HepG2 (cell line): ENCODE results near the gene SPINK4. TPM values are rescaled to one million over a fixed set of nuclear protein-coding genes. Genes with fewer than 3 reads are reported as not detected.

Experiments used
- ATF4 ChIP-seq, 2 experiments: fragments of 450-650 bp in 1 of 2; sonication (generic) in 1 of 2; formaldehyde crosslinking; IDR thresholded peaks; 2 replicates each; pipeline versions ENCODE4 v1.5.0 to v1.8.0; 2020 to 2022; ENCODE audit warnings: mild to moderate bottlenecking in 1 of 2, missing genetic modification reagents in 1 of 2
- DMTF1 ChIP-seq: sonication (generic); formaldehyde crosslinking; IDR thresholded peaks from 2 replicates; pipeline ENCODE4 v1.4.0; 2020; ENCODE audit warnings: mild to moderate bottlenecking, missing genetic modification reagents
- NR1H2 ChIP-seq: sonication (generic); formaldehyde crosslinking; IDR thresholded peaks from 2 replicates; pipeline ENCODE4 v1.8.1; 2022; ENCODE audit warnings: low read depth, missing genetic modification reagents, borderline replicate concordance
- PTBP1 ChIP-seq: fragments of 200-400 bp; formaldehyde crosslinking; IDR thresholded peaks from 2 replicates; pipeline ENCODE4 v1.6.1; 2018; ENCODE audit warnings: low read length, low read depth; ENCODE audit not compliant: poor library complexity, severe bottlenecking
- REL ChIP-seq: sonication (generic); formaldehyde crosslinking; conservative IDR thresholded peaks from 2 replicates; pipeline ENCODE4 v1.8.0; 2022; ENCODE audit warnings: mild to moderate bottlenecking, missing genetic modification reagents, moderate library complexity
- RFX3 ChIP-seq: IDR thresholded peaks from 2 replicates; pipeline ENCODE4 v1.6.1; 2016; ENCODE audit warnings: missing biosample characterization, missing genetic modification reagents
- SNAPC2 ChIP-seq: sonication (generic); formaldehyde crosslinking; IDR thresholded peaks from 2 replicates; pipeline ENCODE4 v1.8.1; 2022; ENCODE audit warnings: mild to moderate bottlenecking, missing genetic modification reagents
- ZBTB38 ChIP-seq: sonication (generic); formaldehyde crosslinking; IDR thresholded peaks from 2 replicates; pipeline ENCODE4 v1.5.1; 2020; ENCODE audit warnings: mild to moderate bottlenecking, missing genetic modification reagents
- ZBTB39 ChIP-seq: sonication (generic); formaldehyde crosslinking; IDR thresholded peaks from 2 replicates; pipeline ENCODE4 v1.5.0; 2020; ENCODE audit warnings: missing genetic modification reagents
- ZNF101 ChIP-seq: sonication (generic); formaldehyde crosslinking; IDR thresholded peaks from 2 replicates; pipeline ENCODE4 v1.4.0; 2020; ENCODE audit warnings: mild to moderate bottlenecking, low read depth, missing genetic modification reagents, borderline replicate concordance
- ZNF431 ChIP-seq: sonication (generic); formaldehyde crosslinking; IDR thresholded peaks from 2 replicates; pipeline ENCODE4 v1.9.0; 2022; ENCODE audit warnings: missing genetic modification reagents, low read depth, mild to moderate bottlenecking, borderline replicate concordance
- ZNF710 ChIP-seq: sonication (generic); formaldehyde crosslinking; IDR thresholded peaks from 2 replicates; pipeline ENCODE4 v1.5.0; 2020; ENCODE audit warnings: mild to moderate bottlenecking, missing genetic modification reagents, borderline replicate concordance
- ZNF766 ChIP-seq: sonication (generic); formaldehyde crosslinking; IDR thresholded peaks from 2 replicates; pipeline ENCODE4 v1.5.0; 2020; ENCODE audit warnings: missing genetic modification reagents, borderline replicate concordance
- ZSCAN22 ChIP-seq: sonication (generic); formaldehyde crosslinking; IDR thresholded peaks from 2 replicates; pipeline ENCODE4 v1.4.0; 2020; ENCODE audit warnings: mild to moderate bottlenecking, missing genetic modification reagents
- polyA plus RNA-seq, 8 experiments: library from polyadenylated mRNA; depleted of rRNA in 3 of 8; stranded (reverse) in 7 of 8; unstranded in 1 of 8; fragments of >200 nt; fragmentation: Illumina TruSeq in 4 of 8; extraction: Trizol in 4 of 8; gene quantifications; 2 replicates each; pipeline versions ENCODE4 v1.2.1 to v1.2.3, GENCODE V29; 2011 to 2016; ENCODE audit warnings: low read depth in 4 of 8, missing spikeins in 1 of 8, mixed read lengths in 1 of 8; ENCODE audit not compliant: insufficient read depth in 1 of 8
- total RNA-seq, 5 experiments: library from RNA; depleted of rRNA; stranded (reverse); fragments of >200 nt; fragmentation: Illumina TruSeq; extraction: Trizol; gene quantifications; 2 replicates each; pipeline ENCODE4 v1.2.3, GENCODE V29; 2016; ENCODE audit warnings: low read depth in 1 of 5
- TF ChIP-seq, protein P1 (sequence below): sonication (generic); formaldehyde crosslinking; IDR thresholded peaks from 2 replicates; pipeline ENCODE4 v1.8.1; 2023; ENCODE audit warnings: missing genetic modification reagents, mild to moderate bottlenecking, borderline replicate concordance
- TF ChIP-seq, protein P2 (sequence below): sonication (generic); formaldehyde crosslinking; IDR thresholded peaks from 2 replicates; pipeline ENCODE4 v1.4.0; 2020; ENCODE audit warnings: low read depth, missing genetic modification reagents
- TF ChIP-seq, protein P3 (sequence below): sonication (generic); formaldehyde crosslinking; IDR thresholded peaks from 2 replicates; pipeline ENCODE4 v1.4.0; 2020; ENCODE audit warnings: missing genetic modification reagents; ENCODE audit errors: not compliant biosample characterization

The SPINK4 gene
- total and polyA plus RNA-seq, 2 of the 13 experiments (the other 11 are each of a cell fraction or from before 2014, with no cell fraction given), result 0.53 to 3.4 TPM

GRCh38 chr9:33293782-33294181 is 53.8 kb downstream of the SPINK4 start (continued):
- TF ChIP-seq NR1H2 (CRISPR knock-in tag) (no peak), ZNF710 (CRISPR knock-in tag) (no peak), ZNF101 (CRISPR knock-in tag) (no peak), ATF4 (CRISPR knock-in tag; IDR thresholded peaks at IDR 0.05) (no peak), ZNF431 (CRISPR knock-in tag) (no peak), ZNF766 (no peak), ZBTB39 (CRISPR knock-in tag) (no peak), SNAPC2 (CRISPR knock-in tag) (no peak), REL (no peak), DMTF1 (CRISPR knock-in tag) (no peak), RFX3 (CRISPR knock-in tag) (no peak), ZSCAN22 (CRISPR knock-in tag) (no peak), ZBTB38 (no peak), PTBP1 (no peak)
- TF ChIP-seq, protein P1, sequence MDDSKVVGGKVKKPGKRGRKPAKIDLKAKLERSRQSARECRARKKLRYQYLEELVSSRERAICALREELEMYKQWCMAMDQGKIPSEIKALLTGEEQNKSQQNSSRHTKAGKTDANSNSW (CRISPR knock-in tag), result no peak
- TF ChIP-seq, protein P2, sequence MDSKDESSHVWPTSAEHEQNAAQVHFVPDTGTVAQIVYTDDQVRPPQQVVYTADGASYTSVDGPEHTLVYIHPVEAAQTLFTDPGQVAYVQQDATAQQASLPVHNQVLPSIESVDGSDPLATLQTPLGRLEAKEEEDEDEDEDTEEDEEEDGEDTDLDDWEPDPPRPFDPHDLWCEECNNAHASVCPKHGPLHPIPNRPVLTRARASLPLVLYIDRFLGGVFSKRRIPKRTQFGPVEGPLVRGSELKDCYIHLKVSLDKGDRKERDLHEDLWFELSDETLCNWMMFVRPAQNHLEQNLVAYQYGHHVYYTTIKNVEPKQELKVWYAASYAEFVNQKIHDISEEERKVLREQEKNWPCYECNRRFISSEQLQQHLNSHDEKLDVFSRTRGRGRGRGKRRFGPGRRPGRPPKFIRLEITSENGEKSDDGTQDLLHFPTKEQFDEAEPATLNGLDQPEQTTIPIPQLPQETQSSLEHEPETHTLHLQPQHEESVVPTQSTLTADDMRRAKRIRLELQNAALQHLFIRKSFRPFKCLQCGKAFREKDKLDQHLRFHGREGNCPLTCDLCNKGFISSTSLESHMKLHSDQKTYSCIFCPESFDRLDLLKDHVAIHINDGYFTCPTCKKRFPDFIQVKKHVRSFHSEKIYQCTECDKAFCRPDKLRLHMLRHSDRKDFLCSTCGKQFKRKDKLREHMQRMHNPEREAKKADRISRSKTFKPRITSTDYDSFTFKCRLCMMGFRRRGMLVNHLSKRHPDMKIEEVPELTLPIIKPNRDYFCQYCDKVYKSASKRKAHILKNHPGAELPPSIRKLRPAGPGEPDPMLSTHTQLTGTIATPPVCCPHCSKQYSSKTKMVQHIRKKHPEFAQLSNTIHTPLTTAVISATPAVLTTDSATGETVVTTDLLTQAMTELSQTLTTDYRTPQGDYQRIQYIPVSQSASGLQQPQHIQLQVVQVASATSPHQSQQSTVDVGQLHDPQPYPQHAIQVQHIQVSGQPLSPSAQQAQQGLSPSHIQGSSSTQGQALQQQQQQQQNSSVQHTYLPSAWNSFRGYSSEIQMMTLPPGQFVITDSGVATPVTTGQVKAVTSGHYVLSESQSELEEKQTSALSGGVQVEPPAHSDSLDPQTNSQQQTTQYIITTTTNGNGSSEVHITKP (CRISPR knock-in tag), result peak; percentile 57; the same call in 1 of the 2 replicates
- TF ChIP-seq, protein P3, sequence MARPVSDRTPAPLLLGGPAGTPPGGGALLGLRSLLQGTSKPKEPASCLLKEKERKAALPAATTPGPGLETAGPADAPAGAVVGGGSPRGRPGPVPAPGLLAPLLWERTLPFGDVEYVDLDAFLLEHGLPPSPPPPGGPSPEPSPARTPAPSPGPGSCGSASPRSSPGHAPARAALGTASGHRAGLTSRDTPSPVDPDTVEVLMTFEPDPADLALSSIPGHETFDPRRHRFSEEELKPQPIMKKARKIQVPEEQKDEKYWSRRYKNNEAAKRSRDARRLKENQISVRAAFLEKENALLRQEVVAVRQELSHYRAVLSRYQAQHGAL (CRISPR knock-in tag), result no peak
